ENCODE measurements around the gene ASB6. TPM values are rescaled to one million over a fixed set of nuclear protein-coding genes. Genes with fewer than 3 reads are reported as not detected.

ASB6 gene
- total RNA-seq, 1 experiment from 2014 or later, result 19.1 TPM

GRCh38 chr9:129687391-129687790 lies 45.4 kb upstream of the ASB6 start:
- Histone ChIP-seq H3K4me3 (ENCODE audit: low read length) (no peak overlapping the region), H3K36me3 (ENCODE audit: low read depth, low read length) (no peaks in the 10 kb centered on the region), H2AFZ (ENCODE audit: low read length) (no peak overlapping the region), H3K4me1 (ENCODE audit: insufficient read depth, low read length) (peaks cover 27% of the 10 kb centered on the region), H3K79me2 (ENCODE audit: low read length) (no peaks in the 10 kb centered on the region), H3K9ac (ENCODE audit: low read length) (no peak overlapping the region), H4K20me1 (ENCODE audit: low read length) (no peaks in the 10 kb centered on the region), H3F3A (ENCODE audit: low read length, unreplicated experiment) (no peaks in the 10 kb centered on the region), H3K4me2 (ENCODE audit: low read length) (peak overlapping the region; percentile 47), H3K27me3 (ENCODE audit: low read length) (no peaks in the 10 kb centered on the region), H3K9me2 (replicated peaks; ENCODE audit: low read length) (no peaks in the 10 kb centered on the region), H3K27ac (ENCODE audit: low read length) (no peak overlapping the region), H3K9me3 (ENCODE audit: low read length) (no peaks in the 10 kb centered on the region)
- ChIA-PET CTCF (no interaction called here), POLR2A (ENCODE audit: unreplicated experiment) (no interaction called here)
- intact Hi-C loops (cut with micrococcal nuclease), result loop anchor here (1.0 kb wide), 1 partner anchor 45 kb away; the partner anchor contains the start of gene ASB6
- ATAC-seq (peak; percentile 88), DNase-seq (peak; percentile 78)
- no peak for TF ChIP-seq CTCF (conservative IDR thresholded peaks at IDR 0.05; ENCODE audit: low read depth, low read length)
- TF ChIP-seq EZH2phosphoT487 (IDR thresholded peaks at IDR 0.05; ENCODE audit: borderline replicate concordance, low read length), result 0 out of 2 replicates have a peak, but pooled peaks have one; percentile 42
- BruUV-seq (replicated peaks), result no TSS peak

DNA sequence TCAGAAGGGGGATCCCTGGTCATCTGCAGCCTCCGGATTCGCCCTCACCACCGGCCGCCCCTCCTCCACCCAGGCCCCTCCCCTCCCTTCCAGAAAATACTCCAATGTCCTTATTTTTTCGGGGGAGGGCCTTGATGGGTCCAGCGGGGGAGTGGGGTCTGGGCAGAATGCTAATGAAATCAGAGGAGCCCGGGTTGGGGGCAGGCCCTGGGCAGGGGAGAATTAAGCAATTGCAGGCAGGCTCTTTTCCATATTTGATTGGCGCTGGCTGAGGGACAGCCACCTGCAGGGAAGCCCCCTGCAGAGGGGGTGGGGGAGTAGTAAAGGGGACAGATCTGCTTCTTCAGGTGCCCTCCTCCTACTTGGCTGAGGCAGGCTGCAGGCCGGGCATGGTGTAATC lies 44.8 kb upstream of the ASB6 start:
- peaks cover 27% of the 10 kb centered on the region for H3K4me1 ChIP-seq (ENCODE audit: insufficient read depth, low read length)
- H3K79me2 ChIP-seq (ENCODE audit: low read length), result no peaks in the 10 kb centered on the region
- no peaks in the 10 kb centered on the region for H3F3A ChIP-seq (ENCODE audit: low read length, unreplicated experiment)
- H2AFZ ChIP-seq (ENCODE audit: low read length), result no peak overlapping the region
- H3K9ac ChIP-seq (ENCODE audit: low read length), result no peak overlapping the region
- no peak for ATAC-seq
- H3K9me2 ChIP-seq (replicated peaks; ENCODE audit: low read length), result no peaks in the 10 kb centered on the region
- CTCF ChIA-PET, result no interaction called here
- no peaks in the 10 kb centered on the region for H3K9me3 ChIP-seq (ENCODE audit: low read length)
- no peak overlapping the region for H3K4me3 ChIP-seq (ENCODE audit: low read length)
- peak overlapping the region; percentile 25; the same call in 1 of the 2 replicates for H3K4me2 ChIP-seq (ENCODE audit: low read length)
- DNase-seq, result no peak
- H3K27ac ChIP-seq (ENCODE audit: low read length), result no peak overlapping the region
- no peaks in the 10 kb centered on the region for H3K36me3 ChIP-seq (ENCODE audit: low read depth, low read length)
- intact Hi-C loops (cut with micrococcal nuclease), result loop anchor here (1.0 kb wide), 1 partner anchor 44 kb away; the partner anchor contains the start of gene ASB6
- no peaks in the 10 kb centered on the region for H4K20me1 ChIP-seq (ENCODE audit: low read length)
- TF ChIP-seq EZH2phosphoT487 (IDR thresholded peaks at IDR 0.05; ENCODE audit: borderline replicate concordance, low read length) (no peak), CTCF (conservative IDR thresholded peaks at IDR 0.05; ENCODE audit: low read depth, low read length) (no peak), EZH2 (IDR thresholded peaks at IDR 0.05; ENCODE audit: low read length, unreplicated experiment) (no peak)
- BruUV-seq (replicated peaks), result no TSS peak
- POLR2A ChIA-PET (ENCODE audit: unreplicated experiment), result no interaction called here
- H3K27me3 ChIP-seq (ENCODE audit: low read length), result no peaks in the 10 kb centered on the region

DNA sequence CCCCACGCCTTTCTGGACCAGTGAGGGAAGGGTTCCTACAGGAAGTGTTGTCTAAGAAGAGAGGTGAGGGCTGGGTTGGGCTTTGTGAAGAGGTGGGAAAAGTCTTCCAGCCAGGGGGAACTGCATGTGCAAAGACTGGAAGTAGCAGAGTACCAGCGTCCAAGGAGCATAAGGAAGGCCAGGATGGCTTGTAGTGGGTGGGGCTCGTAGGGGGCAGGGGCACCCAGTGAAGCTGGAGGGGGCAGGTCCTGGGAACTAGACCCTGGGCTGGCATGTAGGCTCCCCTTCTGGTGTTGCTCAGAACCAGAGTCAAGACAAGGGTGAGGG lies 43.9 kb upstream of the ASB6 start:
- BruUV-seq (replicated peaks), result no TSS peak
- H3K27ac ChIP-seq (ENCODE audit: low read length), result peak overlapping the region; percentile 73
- no peak overlapping the region for H3K4me3 ChIP-seq (ENCODE audit: low read length)
- H3K79me2 ChIP-seq (ENCODE audit: low read length), result no peaks in the 10 kb centered on the region
- no peaks in the 10 kb centered on the region for H4K20me1 ChIP-seq (ENCODE audit: low read length)
- H3K4me1 ChIP-seq (ENCODE audit: insufficient read depth, low read length), result peaks cover 27% of the 10 kb centered on the region
- ChIA-PET CTCF (no interaction called here), POLR2A (ENCODE audit: unreplicated experiment) (interaction anchor here (0.6 kb wide), 1 partner anchor 87 kb away, joined by 4 read pairs; no protein-coding TSS in a partner anchor)
- H3K9me3 ChIP-seq (ENCODE audit: low read length), result no peaks in the 10 kb centered on the region
- H3K9ac ChIP-seq (ENCODE audit: low read length), result no peak overlapping the region
- no peaks in the 10 kb centered on the region for H3K27me3 ChIP-seq (ENCODE audit: low read length)
- TF ChIP-seq CTCF (conservative IDR thresholded peaks at IDR 0.05; ENCODE audit: low read depth, low read length) (no peak), EZH2phosphoT487 (IDR thresholded peaks at IDR 0.05; ENCODE audit: borderline replicate concordance, low read length) (no peak), EZH2 (IDR thresholded peaks at IDR 0.05; ENCODE audit: low read length, unreplicated experiment) (no peak)
- H3K9me2 ChIP-seq (replicated peaks; ENCODE audit: low read length), result no peaks in the 10 kb centered on the region
- H3K36me3 ChIP-seq (ENCODE audit: low read depth, low read length), result no peaks in the 10 kb centered on the region
- intact Hi-C loops (cut with micrococcal nuclease), result no loop called here
- 0 out of 2 replicates have a peak overlapping the region, but pooled peaks have one; percentile 50 for H2AFZ ChIP-seq (ENCODE audit: low read length)
- no peaks in the 10 kb centered on the region for H3F3A ChIP-seq (ENCODE audit: low read length, unreplicated experiment)
- ATAC-seq (peak; percentile 23), DNase-seq (no peak)
- H3K4me2 ChIP-seq (ENCODE audit: low read length), result peak overlapping the region; percentile 32
